PC-3 (cell line): Measurements from ENCODE around the gene CYP26C1.

Source experiments
- CTCF ChIP-seq: fragments of 300-600 bp; sonication (generic); conservative IDR thresholded peaks from 2 replicates; pipeline ENCODE4 v1.5.1; 2017; ENCODE audit warnings: antibody characterized with exemption, low read depth, mild to moderate bottlenecking, low read length
- EZH2 ChIP-seq: fragments of 300-600 bp; sonication (generic); IDR thresholded peaks from one replicate; pipeline ENCODE4 v1.6.1; 2017; ENCODE audit warnings: antibody characterized with exemption, mild to moderate bottlenecking, low read length; ENCODE audit not compliant: unreplicated experiment

GRCh38 chr10:93027508-93027907 lies 33.1 kb upstream of the CYP26C1 start:
- TF ChIP-seq CTCF (no peak), EZH2 (no peak)
